Neural crest cell (in vitro differentiated cells): ENCODE results near the gene ADD3. TPM values are rescaled to one million over a fixed set of nuclear protein-coding genes. Genes with fewer than 3 reads are reported as not detected.

Source experiments
- DNase-seq: peaks from one replicate; pipeline ENCODE4 v3.0.0; 2021; ENCODE audit warnings: low read depth, mixed read lengths, low spot score
- H3K27ac Mint-ChIP-seq: one replicate; pipeline ENCODE4 v1.8.0; 2021; ENCODE audit warnings: mild to moderate bottlenecking, mixed read lengths; ENCODE audit not compliant: unreplicated experiment
- H3K27me3 Mint-ChIP-seq: 2 replicates; pipeline ENCODE4 v1.8.0; 2021; ENCODE audit warnings: low read depth, mild to moderate bottlenecking, mixed read lengths
- H3K36me3 Mint-ChIP-seq: 2 replicates; pipeline ENCODE4 v1.8.0; 2021; ENCODE audit warnings: low read depth, mild to moderate bottlenecking, mixed read lengths
- H3K4me1 Mint-ChIP-seq: 2 replicates; pipeline ENCODE4 v1.8.0; 2021; ENCODE audit warnings: mixed read lengths
- H3K4me3 Mint-ChIP-seq: one replicate; pipeline ENCODE4 v1.8.0; 2021; ENCODE audit warnings: mild to moderate bottlenecking, mixed read lengths
- H3K9me3 Mint-ChIP-seq: 2 replicates; pipeline ENCODE4 v1.8.0; 2021; ENCODE audit warnings: mixed read lengths
- total RNA-seq: library from RNA; stranded (reverse); gene quantifications from 2 replicates; pipeline ENCODE4 v1.2.1, GENCODE V29; 2021
- TF ChIP-seq, protein P1 (sequence below): fragments of 200-600 bp; sonication (generic); conservative IDR thresholded peaks from 2 replicates; pipeline ENCODE4 v1.5.0; 2021; ENCODE audit warnings: antibody characterized with exemption, mild to moderate bottlenecking

Gene ADD3
- total RNA-seq, 1 donor from 2014 or later, result 50.2 TPM

DNA sequence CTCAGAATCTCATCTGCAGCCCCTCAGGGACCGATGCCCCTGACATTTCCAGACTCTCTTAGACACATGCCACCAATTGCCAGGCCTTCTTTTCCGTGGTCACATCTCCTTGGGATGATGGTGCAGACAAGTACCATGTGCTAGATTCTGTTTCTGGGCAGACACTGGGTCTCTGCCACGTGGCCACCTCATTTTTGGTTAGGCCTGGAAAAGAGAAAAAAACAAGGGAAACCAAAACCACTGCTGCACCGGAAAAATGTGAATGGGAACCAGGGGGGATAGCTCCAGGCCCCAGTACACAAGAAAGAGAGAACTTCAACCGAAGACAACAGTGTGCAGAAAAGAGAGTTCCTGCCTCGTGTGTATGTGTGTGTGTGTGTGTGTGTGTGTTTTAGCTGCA is 176.6 kb downstream of the ADD3 start:
- DNase-seq, result no peak
- Mint-ChIP-seq H3K4me1 (no peaks in the 10 kb centered on the region), H3K9me3 (no peaks in the 10 kb centered on the region), H3K27me3 (no peaks in the 10 kb centered on the region), H3K4me3 (no peak overlapping the region), H3K36me3 (no peaks in the 10 kb centered on the region), H3K27ac (no peak overlapping the region)
- TF ChIP-seq, protein P1, sequence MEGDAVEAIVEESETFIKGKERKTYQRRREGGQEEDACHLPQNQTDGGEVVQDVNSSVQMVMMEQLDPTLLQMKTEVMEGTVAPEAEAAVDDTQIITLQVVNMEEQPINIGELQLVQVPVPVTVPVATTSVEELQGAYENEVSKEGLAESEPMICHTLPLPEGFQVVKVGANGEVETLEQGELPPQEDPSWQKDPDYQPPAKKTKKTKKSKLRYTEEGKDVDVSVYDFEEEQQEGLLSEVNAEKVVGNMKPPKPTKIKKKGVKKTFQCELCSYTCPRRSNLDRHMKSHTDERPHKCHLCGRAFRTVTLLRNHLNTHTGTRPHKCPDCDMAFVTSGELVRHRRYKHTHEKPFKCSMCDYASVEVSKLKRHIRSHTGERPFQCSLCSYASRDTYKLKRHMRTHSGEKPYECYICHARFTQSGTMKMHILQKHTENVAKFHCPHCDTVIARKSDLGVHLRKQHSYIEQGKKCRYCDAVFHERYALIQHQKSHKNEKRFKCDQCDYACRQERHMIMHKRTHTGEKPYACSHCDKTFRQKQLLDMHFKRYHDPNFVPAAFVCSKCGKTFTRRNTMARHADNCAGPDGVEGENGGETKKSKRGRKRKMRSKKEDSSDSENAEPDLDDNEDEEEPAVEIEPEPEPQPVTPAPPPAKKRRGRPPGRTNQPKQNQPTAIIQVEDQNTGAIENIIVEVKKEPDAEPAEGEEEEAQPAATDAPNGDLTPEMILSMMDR, result no peak

Other genes starting within 250 kb of the ADD3 start
- gene XPNPEP1, start 84.5 kb upstream of the ADD3 start, total RNA-seq, result 76.8 and 78.4 TPM in 2 replicates
- gene MXI1, start 199.6 kb downstream of the ADD3 start, total RNA-seq, result 18.6 and 20.6 TPM in 2 replicates